GM21529 (cell line): ENCODE results near the gene PGBD2.
"Not testable (repeated sequence)": the region's sequence is repeated elsewhere in the genome, so short reads cannot be mapped to it uniquely, and the experiment has no call there.

Experiments
- ATAC-seq: cut with Tn5 transposase; IDR thresholded peaks from one replicate; pipeline ENCODE4 v1.9.1; 2021; ENCODE audit not compliant: unreplicated experiment

The PGBD2 gene

GRCh38 chr1:248906009-248906752 is at the start of gene PGBD2:
TSS of gene PGBD2 (plus strand) at chr1:248906235. CDS start at chr1:248913863, 7,628 bp downstream.
- ATAC-seq, result peak; percentile 92

GRCh38 chr1:248857201-248857600 is 48.8 kb upstream of the PGBD2 start:
- no peak for ATAC-seq

GRCh38 chr1:248857749-248858095 is 48.3 kb upstream of the PGBD2 start:
- peak; percentile 0 for ATAC-seq

GRCh38 chr1:248858096-248858890 is 47.7 kb upstream of the PGBD2 start:
- ATAC-seq, result peak; percentile 40

- peak; percentile 77 for ATAC-seq
Measured at GRCh38 chr1:248858891-248859889, 46.8 kb upstream of the PGBD2 start, which contains the start of gene ZNF692. TSS of gene ZNF692 (minus strand) at chr1:248859085. CDS start at chr1:248858309, 776 bp downstream.

GRCh38 chr1:248860007-248860406 is 46.0 kb upstream of the PGBD2 start:
- no peak for ATAC-seq

GRCh38 chr1:248861616-248862015 is 44.4 kb upstream of the PGBD2 start:
- ATAC-seq, result no peak

- ATAC-seq, result peak; percentile 4
Measured at GRCh38 chr1:248862695-248862997, 43.4 kb upstream of the PGBD2 start.

- peak; percentile 65 for ATAC-seq
Measured at GRCh38 chr1:248862998-248863881, 42.8 kb upstream of the PGBD2 start.

- ATAC-seq, result no peak
Measured at GRCh38 chr1:248871837-248872401, 34.1 kb upstream of the PGBD2 start.

- peak; percentile 48 for ATAC-seq
Measured at GRCh38 chr1:248872752-248873408, 33.2 kb upstream of the PGBD2 start.

- ATAC-seq, result peak; percentile 78
Measured at GRCh38 chr1:248873409-248873992, 32.5 kb upstream of the PGBD2 start.

- ATAC-seq, result peak; percentile 56
Measured at GRCh38 chr1:248873993-248874533, 32.0 kb upstream of the PGBD2 start.

- no peak for ATAC-seq
Measured at GRCh38 chr1:248881261-248881660, 24.8 kb upstream of the PGBD2 start.

GRCh38 chr1:248882427-248882826 is 23.6 kb upstream of the PGBD2 start:
- ATAC-seq, result not testable (repeated sequence)

GRCh38 chr1:248884632-248885295 is 21.3 kb upstream of the PGBD2 start:
- no peak for ATAC-seq

- ATAC-seq, result no peak
Measured at GRCh38 chr1:248885646-248886045, 20.4 kb upstream of the PGBD2 start.
